Hepatic stellate cell (primary cell): ENCODE results near the gene GBP4.

Source experiments
- DNase-seq: peaks from one replicate; pipeline ENCODE4 v3.0.0; 2011; ENCODE audit warnings: low spot score

Gene GBP4

DNA sequence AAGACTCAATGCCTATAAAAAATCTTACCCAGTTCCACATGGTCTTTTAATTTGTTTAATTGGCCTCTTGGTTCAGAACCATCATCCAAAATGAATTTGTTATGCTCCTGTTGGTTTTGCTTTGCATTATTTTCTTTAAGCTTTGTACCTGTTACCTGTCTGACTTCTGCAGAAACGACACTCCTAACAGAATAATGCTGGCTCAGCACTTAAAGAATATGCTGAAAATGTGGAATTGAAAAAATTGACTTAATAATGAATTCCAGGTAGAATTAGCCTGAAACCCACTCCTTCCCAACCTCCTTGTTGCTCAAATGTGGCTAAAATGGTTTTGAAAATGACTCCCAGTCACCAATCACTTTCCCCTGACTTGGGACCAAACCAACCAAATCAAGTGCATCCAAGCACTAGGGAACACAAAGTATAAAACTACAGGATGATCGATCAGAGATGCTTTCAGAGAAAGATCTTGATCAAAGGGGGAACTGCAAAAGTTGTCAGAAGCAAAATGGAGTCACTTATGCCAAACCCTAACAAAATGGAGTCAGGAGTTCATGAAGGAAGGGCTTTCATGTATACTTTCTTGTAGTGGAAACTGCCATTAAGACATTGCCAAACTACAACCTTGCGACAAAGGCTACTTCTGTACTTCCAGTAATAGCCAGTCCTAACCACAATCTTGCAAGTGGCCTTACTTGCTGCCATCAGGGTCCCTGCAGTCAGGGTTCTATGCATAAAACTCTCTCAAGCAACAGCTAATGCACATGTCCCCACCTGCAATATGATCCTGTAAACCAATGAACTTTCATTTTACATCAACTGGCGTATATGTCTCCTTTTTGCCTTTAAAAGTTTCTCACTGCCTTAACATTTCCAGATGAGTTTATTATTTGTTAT is 28.3 kb downstream of the GBP4 start:
- no peak for DNase-seq

DNA sequence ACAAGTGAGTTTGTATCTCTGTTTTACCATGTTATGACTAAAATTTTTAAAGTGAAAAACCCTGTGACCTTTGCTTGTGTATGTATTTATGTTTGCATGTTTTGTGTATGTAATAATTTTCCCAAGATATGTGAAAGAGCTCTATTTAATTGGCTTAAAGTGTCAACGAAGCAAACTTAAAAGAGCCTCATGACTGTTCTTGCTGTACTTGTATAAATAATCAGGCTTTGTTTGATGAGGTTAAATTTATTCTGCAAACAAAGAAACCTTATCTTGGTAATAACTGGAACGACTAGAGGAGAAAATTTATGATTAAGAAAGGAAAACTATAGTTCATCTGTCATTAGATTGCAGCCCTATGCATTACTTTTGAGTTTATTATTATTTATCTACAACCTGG is 29.6 kb downstream of the GBP4 start:
- DNase-seq, result no peak

- DNase-seq, result no peak
Observed at GRCh38 chr1:89167590-89168230, 31.0 kb downstream of the GBP4 start.

DNA sequence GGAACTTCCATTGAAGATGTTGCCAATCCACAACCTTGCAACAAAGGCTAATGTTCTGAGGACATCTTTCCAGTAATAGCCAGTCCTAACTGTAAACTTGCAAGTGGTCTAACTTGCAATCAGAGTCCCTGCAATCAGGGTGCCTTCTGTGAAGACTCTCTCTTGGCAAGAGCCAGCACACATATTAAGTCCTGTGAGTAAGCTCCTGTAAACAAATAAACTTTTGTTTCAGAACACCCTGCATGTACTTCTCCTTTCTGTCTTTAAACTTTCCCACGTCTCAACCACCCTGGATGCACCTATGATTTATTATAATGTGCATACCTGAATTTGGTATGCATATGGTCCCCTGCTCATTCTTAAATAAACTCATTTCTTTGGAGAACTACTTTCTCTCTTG is 32.0 kb downstream of the GBP4 start:
- no peak for DNase-seq

DNA sequence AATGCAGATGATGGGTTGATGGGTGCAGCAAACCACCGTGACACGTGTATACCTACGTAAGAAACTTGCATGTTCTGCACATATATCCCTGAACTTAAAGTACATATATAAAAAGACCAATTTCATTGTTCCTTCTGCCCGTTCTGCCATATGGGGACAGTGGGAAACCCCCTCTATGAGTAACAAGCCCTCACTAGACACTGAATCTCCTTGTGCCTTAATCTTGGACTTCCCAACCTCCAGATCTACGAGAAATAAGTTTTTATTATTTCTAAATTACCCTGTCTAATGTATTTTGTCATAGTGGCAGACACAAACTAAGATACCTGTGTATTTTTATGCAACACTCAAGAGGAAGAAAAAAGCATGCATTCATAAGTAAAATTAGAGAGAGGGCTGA is 32.9 kb downstream of the GBP4 start:
- DNase-seq, result no peak

GRCh38 chr1:89151047-89151446 is 47.7 kb downstream of the GBP4 start:
- DNase-seq, result no peak

GRCh38 chr1:89149976-89150375 is 48.8 kb downstream of the GBP4 start:
- no peak for DNase-seq

DNA sequence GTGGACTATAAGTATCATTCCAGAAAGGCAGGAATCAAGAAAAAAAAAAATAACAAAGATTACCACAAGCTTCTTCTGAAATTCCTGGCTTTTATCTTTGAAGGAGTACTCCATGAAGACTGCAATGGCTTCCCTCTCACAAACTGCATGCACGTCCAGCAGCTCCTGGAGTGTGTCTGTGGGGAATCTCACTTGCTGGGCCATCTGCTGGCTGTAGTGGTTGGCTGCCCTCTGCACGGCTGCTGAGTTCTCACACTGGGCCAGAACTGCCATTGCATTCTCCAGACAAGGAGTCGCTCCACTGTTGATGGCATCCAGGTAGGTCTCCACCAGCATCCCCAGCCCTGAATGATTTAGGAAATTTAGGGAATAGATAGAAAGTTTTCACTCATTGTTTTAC is 49.5 kb downstream of the GBP4 start:
- DNase-seq, result no peak

DNA sequence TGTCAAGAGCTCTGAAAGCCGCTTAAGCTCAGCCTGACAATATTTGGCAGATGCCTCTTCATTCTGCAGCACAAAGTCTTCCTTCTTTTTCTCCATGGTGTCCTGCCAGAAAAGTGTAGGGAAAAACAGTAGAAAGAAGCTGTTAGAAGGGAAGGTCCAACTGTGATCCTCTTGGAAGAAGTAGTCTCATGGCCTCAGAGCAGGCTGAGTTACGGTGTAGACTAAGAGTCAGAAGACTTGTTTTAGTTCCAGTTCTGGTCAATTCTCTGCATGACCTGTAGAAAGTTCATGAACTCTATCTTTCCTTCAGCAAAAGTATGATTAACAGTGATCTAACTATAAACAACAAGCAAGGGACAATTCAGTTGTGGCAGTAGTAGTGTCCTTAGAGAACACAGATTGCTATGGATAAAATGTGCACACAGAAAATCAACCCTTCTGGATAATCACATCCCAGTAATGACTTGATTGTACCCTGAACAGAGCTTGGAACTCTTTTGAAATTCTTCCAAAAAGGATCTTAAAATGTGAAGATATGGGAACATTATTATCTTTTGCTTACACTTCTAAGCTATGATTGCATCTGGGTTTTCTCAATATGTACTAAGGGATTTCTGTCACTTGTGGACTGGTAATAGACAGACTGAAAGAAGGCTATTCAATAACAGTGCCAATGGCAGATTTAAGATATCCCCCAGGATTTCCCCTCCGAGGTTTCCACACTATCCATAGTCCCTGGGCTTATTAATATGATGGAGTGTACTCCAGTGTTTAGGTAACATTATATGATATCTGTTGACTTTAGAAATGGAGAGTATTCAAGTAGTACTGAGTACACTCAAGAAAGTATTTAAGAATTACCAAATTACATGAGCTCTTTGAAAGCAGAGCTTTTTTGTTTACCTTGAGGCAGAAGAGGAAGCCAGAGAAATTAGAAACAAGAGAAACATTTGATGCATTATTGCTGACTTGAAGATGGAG is 50.8 kb downstream of the GBP4 start:
- no peak for DNase-seq

DNA sequence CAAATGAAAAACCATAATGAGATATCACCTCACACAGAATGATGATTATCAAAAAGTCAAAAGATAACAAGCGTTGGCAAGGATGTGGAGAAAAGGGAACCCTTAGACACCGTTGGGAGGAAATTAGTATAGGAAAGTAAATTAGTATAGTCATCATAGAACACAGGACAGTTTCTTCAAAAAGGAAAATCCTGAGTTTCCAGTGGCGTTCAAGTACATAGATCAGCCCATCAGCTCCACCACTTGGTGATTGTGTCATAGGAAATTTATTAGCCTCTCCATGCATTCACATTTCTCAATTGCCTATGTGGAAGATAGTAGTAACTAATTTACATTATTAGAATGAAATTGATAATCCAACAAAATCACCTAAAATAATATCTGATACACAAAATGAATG is 52.0 kb downstream of the GBP4 start:
- DNase-seq, result no peak

DNA sequence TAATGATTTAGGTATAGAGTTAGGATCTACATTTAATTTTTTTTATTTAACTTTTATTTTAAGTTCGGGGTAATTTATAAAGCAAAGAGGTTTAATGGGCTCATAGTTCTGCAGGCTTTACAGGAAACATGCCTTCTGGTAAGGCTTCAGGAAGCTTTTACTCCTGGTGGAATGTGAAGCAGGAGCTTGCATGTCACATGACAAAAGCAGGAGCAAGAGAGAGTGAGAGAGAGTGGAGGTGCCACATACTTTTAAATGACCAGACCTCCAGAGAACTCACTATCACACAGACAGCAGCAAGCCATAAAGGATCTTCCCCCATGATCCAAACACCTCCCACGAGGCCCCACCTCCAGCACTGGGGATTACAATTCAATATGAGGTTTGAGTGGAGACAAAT is 55.3 kb downstream of the GBP4 start:
- DNase-seq, result no peak

GRCh38 chr1:89142160-89142559 is 56.6 kb downstream of the GBP4 start:
- no peak for DNase-seq

GRCh38 chr1:89133747-89134146 is 65.0 kb downstream of the GBP4 start:
- no peak for DNase-seq
